GM21737 (cell line): Measurements from ENCODE around the gene COL1A2.

Source experiments
- ATAC-seq: cut with Tn5 transposase; IDR thresholded peaks from one replicate; pipeline ENCODE4 v1.9.1; 2021; ENCODE audit warnings: mild to moderate bottlenecking, moderate library complexity; ENCODE audit not compliant: unreplicated experiment

The COL1A2 gene

GRCh38 chr7:94382746-94383145 is 11.9 kb upstream of the COL1A2 start:
- ATAC-seq: no peak

DNA sequence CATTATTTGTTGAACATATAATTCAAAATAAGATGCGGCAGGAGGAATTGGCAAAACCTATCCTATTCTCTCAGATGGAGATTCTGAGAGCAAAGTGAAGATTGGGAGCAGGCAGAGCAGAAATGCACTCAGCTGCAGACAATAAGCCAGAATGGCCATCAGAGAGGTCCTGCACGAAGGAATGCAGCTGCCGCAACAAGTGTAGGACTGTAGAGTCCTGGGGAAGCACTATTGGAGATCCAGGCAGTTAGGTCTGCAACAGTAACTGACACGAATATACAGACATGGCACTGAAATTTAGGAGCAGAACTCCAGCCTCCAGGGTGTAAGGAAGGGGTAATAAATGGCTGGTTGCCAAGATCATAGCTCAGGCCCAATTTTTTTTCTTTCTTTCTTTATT is 10.4 kb upstream of the COL1A2 start:
- ATAC-seq: no peak

DNA sequence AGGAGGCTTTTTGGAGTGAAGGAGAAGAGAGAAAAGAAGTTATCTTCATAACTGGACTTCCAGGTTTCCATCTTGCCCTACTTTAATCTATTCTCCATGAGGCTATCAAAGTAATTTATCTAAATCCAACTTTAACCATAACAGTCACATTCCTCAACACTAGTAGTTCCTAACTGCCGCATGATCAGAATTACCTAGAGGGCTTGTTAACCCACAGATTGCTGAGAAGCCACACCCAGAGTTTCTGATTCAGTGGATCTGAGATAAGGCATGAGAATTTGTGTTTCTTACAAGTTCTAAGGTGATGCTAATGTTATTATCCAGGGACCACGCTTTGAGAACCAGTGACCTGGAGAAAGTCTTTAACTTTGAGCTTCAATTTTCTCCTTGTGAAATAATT is 8.3 kb upstream of the COL1A2 start:
- no peak for ATAC-seq

- no peak for ATAC-seq
Observed at GRCh38 chr7:94388540-94388939, 6.2 kb upstream of the COL1A2 start.

DNA sequence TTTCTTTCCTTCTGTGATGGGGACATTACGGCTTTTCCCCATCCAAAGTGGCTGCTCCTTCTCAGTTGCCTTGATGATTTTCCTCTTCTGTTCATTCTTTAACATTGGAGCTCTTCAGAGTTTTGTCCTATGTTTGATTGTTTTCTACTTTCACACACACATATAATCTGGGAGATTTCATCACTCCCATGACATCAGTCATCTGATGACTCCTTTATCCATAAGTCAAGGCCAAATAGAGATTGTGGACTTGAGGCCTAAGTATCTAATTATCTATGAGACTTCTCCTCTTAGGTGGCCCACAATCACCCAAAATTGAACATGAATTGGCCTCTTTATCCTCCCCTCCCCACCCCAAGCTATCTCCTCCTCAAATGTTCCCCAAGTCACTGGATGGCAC is 5.3 kb upstream of the COL1A2 start:
- ATAC-seq: no peak

DNA sequence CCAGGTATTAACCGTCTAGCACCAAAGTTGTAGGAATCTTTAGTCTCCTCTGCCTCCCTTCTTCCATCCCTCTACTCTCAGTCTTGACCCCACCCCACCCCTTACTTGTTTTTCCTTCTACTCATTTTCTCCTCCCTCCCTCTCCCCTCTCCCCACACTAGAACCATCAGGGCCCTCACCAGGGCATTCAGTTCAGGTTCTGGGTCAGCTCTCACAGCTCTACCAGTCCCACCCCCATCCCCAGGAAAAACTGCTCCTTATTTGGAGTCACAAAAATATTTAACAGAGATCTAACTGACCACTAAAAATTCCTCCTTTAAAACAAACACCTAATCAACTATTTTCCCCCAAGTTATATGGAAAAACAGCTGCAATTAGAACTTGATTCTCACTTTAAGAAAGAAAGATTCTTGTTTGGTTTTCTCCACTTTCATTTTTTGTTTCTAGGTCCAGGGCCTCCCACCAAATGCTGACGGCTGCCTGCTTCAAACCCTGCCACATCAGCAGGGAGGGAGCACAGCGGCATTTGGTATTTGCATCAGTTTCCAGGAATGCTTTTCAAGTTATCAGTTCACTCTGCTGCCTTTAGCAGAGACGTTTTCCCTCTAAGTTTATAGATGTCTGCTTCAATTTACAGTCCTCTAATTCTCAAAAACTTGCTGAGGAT is 2.8 kb upstream of the COL1A2 start:
- peak; percentile 62 for ATAC-seq

DNA sequence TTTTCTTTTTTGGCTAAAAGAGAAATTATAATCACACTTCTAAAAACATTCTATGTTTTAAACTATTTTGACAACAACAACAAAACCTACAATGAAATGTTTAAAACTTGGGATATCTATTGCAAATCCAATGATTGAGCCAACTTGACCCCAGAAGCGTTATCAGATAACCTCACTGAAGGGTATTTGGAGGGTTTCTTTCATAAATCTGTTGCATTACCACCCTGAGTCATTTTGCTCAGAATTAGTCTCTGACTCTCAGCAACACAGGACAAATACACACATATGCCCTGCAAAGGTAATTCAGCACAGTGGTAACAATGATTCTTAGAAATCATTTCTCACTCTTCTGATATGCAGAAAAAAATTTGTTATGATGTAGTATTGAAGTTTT is 2.3 kb upstream of the COL1A2 start:
- ATAC-seq: no peak

GRCh38 chr7:94393246-94394108 is 1.2 kb upstream of the COL1A2 start:
- no peak for ATAC-seq

DNA sequence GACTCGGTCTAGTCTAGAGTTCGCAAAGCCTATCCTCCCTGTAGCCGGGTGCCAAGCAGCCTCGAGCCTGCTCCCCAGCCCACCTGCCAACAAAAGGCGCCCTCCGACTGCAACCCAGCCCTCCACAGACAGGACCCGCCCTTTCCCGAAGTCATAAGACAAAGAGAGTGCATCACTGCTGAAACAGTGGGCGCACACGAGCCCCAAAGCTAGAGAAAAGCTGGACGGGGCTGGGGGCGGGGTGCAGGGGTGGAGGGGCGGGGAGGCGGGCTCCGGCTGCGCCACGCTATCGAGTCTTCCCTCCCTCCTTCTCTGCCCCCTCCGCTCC is 622 bp upstream of the COL1A2 start:
- ATAC-seq: no peak

DNA sequence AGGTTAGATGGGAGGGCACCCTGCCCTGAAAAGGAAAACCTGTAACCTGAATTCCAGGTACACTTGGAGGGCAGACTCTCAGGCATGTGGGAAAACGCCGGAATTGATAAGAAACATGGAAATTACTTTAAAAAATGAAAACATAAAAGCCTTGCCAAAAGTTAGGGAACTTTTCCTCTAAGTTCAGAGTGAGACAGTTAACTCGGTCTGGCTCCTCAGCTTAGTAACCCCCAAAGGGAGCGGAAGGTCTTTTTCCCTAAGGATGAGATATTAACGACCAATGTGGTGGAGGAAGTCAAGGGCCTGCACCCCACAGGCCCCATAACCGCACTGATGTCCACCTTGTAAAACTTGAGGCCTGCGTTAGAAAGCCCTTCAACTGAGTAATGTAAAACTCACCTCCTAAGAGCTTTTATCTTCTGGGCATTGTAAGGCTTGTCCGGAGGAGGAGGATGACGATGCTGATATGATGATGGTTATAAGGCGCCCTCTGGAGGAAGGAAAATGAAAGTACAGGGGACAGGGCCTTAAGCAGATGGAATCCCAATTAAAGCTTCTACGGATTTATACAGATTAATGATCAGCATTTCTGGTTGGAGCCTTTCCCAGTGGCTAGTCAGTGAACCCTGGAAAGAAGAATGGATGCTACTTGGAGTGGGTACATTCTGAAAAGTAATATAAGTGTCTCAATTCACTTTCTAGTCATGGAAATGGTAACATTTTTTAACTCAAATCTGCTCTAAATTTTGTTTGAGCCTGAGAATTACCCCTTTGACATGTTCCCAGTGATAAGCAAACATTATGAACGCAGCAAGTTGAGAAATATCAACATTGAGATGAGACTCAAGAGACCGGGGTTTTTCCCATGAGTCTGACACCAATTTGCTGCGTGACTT is 694 bp downstream of the COL1A2 start:
- ATAC-seq: peak; percentile 63

GRCh38 chr7:94396037-94396431 is 1.3 kb downstream of the COL1A2 start:
- ATAC-seq: no peak

GRCh38 chr7:94396596-94396995 is 1.9 kb downstream of the COL1A2 start:
- no peak for ATAC-seq

DNA sequence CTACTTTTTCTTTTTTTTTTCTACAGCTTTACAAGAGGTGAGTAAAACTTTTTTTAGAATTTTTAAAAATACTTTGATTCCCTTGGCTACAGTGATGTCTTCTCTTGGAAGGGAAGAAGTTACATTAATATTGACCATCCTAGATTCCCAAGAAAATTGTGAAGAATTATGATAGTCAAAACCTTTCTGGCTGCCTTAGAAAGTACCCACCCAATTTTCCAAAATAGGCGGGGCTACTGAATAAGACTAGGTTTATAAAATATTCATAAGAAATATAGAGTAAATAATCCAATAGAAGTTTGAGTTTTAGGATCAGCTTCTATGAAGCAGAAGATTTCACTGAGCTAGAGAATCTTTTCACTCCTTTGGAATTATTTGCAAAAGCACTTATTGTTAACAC is 3.0 kb downstream of the COL1A2 start:
- no peak for ATAC-seq

- ATAC-seq: no peak
Observed at GRCh38 chr7:94398841-94399240, 4.1 kb downstream of the COL1A2 start.

DNA sequence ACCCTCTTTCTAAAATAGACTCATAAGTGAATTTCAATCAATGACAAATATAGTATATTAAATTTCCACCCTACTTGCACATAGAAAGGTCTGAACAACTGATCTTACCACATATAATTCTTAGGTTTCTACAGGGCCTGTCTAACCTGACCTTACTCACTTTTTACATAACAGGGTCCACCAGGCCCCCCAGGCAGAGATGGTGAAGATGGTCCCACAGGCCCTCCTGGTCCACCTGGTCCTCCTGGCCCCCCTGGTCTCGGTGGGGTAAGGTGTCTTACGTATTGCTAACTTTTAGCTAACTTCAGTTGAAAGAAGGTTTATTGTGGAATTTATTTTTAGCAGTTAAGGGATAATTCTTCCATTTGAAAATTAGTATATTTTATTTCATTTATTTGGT is 5.3 kb downstream of the COL1A2 start:
- ATAC-seq: no peak

GRCh38 chr7:94400643-94401427 is 6.1 kb downstream of the COL1A2 start:
- ATAC-seq: no peak

DNA sequence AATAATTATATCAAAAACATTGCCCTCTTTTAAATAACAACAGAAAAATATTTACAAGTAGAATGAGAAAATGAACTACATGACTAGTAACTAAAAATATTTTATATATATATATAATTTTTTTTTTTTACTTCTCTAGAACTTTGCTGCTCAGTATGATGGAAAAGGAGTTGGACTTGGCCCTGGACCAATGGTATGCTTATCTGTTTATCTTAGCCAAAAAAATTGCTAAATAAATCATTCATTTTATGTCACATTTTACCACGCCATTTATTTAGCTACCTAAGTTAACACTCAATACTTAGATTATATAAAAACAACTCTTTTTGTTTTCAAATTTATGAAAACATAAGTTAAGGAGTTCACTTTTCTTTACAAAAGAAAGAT is 6.7 kb downstream of the COL1A2 start:
- no peak for ATAC-seq

GRCh38 chr7:94403546-94403945 is 8.9 kb downstream of the COL1A2 start:
- no peak for ATAC-seq

DNA sequence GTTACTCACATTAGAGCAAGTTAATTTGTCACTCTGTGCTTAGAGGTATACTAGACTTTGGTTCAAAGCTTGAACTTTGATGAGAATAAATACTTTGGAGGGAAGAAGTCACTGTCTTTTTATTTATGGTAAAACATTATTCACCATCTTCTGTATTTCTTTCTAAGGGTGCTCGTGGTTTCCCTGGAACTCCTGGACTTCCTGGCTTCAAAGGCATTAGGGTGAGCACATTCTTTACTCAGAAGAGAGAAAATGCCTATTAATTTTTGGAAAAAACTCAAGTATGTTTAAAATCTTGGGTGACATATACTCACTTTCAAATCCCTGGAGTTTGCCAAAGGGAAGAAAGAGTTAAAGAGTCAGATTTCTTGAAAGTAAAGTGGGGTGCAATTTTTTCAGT is 10.8 kb downstream of the COL1A2 start:
- no peak for ATAC-seq

GRCh38 chr7:94406696-94407095 is 12.0 kb downstream of the COL1A2 start:
- ATAC-seq: no peak
